Activated CD4-positive, alpha-beta T cell treated with anti-CD3 and anti-CD28 coated beads, Interleukin-2, amount 50 U/mL, for 4 hours (primary cell): ENCODE data around the gene CDH10.

ENCODE experiments used
- DNase-seq, 2 experiments: peaks; one replicate each; pipeline ENCODE4 v3.0.0-alpha.2; 2020

The CDH10 gene

GRCh38 chr5:24475101-24475500 is 169.7 kb downstream of the CDH10 start:
- no peak for DNase-seq

- DNase-seq: no peak
Measured at GRCh38 chr5:24474685-24475084, 170.1 kb downstream of the CDH10 start.

GRCh38 chr5:24472518-24472917 is 172.3 kb downstream of the CDH10 start:
- no peak for DNase-seq

GRCh38 chr5:24444414-24444813 is 200.4 kb downstream of the CDH10 start:
- DNase-seq: no peak

GRCh38 chr5:24439465-24439864 is 205.3 kb downstream of the CDH10 start:
- no peak for DNase-seq
